Stimulated activated CD4-positive, alpha-beta T cell treated with anti-CD3 and anti-CD28 coated beads, Interleukin-4, amount 100 ng/mL, for 4 hours (primary cell): ENCODE results near the gene ZCCHC7.
"Not testable (repeated sequence)": the region's sequence is repeated elsewhere in the genome, so short reads cannot be mapped to it uniquely, and the experiment has no call there.

Source experiments
- DNase-seq, 2 experiments: peaks; one replicate each; pipeline ENCODE4 v3.0.0-alpha.2; 2020

The ZCCHC7 gene

DNA sequence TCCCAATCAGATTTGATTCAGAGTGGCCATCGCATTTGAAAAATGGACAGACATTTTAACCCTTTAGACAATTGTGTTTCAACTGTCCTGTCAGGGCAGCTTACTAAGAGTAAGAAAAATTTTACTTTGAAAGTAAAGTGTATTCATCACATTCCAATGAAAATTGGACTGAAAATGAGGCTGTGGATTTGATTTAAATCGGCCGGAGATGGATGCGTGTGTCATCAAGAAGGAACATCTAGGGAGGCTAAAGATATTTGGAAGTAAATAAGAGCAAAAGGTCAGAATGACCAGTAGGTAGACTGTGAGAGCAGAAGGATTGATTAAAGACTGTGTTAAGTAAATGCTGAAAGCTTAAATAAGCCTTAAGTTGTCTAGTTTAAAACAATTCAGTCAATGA, 1.5 kb downstream of the ZCCHC7 start:
- no peak for DNase-seq

DNA sequence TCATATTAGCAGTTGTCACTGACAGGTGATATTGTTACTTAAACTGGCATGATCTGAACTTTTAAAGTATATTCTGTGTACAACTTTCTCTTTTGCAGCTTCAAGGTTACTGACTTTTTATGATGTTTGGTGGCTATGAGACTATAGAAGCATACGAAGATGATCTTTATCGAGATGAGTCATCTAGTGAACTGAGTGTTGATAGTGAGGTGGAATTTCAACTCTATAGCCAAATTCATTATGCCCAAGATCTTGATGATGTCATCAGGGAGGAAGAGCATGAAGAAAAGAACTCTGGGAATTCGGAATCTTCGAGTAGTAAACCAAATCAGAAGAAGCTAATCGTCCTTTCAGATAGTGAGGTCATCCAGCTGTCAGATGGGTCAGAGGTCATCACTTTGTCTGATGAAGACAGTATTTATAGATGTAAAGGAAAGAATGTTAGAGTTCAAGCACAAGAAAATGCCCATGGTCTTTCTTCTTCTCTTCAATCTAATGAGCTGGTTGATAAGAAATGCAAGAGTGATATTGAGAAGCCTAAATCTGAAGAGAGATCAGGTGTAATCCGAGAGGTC, 5.9 kb downstream of the ZCCHC7 start:
- DNase-seq = no peak

DNA sequence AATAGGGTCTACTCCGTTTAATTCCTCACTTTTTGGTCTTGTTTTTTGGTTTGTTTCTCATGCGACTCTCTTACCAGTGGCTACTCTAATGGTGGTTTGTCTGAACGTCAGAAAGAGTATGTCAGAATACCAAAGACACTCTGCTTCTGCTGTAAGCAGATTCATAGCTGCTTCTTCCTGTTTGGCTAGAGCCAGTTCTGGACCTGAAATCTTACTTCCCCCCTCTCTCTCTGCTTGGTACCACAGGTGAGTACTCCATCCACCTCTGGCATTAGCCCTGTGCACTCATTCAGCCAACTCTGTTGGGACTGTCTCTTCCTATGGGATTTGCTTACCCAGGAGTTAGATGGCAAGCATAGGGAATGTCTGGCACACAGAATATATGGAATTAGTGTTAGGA, 6.6 kb downstream of the ZCCHC7 start:
- DNase-seq = no peak

DNA sequence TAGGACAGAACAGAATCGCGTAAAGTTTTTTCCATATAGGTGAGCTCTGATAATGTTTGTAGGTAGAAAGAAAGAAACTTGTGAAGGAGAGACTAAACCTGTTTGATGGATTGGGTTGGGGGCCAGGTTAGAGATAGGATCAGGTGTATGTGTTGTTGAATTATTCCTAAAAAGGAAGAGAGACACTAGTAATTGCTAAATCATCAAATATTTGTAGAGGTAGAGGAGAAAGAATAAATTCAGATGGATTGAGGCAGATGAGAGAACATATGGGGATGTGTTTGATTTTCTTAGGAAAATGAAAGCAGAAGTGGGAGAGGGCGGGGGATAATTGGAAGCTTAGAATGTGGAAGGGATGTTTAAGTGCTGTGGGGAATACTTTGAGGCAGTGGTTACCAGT, 7.7 kb downstream of the ZCCHC7 start:
- no peak for DNase-seq

DNA sequence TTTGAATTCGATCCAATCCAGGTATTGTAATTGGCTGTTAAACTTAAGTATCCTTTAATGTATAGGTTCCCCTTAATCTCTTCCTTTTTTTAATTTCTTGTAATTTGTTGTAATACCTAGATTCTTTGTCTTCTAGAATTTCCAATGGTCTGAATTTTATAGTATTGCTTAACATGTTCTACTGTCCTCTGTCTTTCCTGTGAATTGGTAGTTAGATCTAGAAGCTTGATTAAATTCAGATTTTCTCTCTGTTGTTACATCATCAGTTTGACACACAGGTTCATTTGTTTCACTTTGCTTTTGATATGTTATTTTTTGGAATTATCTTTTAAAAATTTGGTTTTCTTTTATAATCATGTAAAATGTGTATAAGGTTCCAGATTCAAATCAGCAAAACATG, 13.8 kb downstream of the ZCCHC7 start:
- DNase-seq = no peak

DNA sequence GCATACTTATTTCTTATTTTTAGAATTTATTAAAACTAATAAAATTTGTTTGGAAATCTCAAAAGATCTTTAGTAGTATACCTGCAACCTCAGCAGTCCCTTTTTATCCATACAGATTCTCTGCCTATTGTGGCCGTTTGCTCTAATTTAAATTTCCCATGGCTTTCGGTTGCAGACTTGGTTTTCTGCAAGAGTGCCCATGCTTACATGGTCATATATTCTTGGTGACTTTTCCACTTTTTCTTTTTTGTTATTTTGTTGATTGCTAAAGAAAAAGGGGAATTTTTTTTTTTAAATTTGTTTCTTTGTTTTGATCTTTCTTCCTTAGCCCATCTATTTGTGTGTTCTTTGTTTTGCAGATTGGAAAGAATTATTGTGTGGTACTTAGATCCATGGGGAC, 20.6 kb downstream of the ZCCHC7 start:
- no peak for DNase-seq

DNA sequence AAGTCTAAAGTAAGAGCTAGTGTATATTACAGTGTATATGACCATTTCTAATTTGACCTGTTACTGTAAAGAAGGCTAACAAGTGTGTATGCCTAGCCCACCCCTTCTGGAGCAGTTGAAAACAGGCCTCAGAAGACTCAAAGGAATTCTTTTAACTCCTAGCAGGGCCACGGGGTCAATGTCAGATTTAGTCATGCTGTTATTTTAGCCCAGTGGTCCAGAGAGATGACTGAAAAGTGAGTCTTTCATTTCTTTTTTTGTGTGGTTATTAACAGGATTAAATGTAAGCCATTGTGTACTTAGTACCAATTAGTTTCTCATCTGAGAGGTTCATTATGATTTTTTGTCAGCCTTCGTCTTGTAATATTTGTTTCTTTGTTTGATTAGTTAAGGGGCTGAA, 24.4 kb downstream of the ZCCHC7 start:
- DNase-seq = no peak

DNA sequence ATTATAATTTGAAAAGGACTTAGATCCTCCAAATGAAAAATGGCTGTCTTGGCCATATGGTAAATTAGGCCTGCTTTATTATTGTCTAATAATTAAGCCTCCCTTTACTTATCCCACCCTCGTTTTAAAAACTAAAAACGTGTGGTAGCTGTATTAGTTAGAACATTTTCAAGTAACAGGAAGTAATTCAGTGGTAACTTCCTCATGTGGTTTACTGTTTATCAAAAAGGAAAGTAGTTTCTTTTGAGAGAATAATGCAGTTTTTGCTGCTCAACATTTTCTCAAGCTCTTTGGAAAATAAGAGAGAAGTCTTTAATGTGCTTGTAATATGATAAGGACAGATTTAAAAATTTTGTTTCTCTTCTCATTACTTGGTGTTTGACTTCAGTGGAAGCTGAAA, 26.0 kb downstream of the ZCCHC7 start:
- DNase-seq = no peak

DNA sequence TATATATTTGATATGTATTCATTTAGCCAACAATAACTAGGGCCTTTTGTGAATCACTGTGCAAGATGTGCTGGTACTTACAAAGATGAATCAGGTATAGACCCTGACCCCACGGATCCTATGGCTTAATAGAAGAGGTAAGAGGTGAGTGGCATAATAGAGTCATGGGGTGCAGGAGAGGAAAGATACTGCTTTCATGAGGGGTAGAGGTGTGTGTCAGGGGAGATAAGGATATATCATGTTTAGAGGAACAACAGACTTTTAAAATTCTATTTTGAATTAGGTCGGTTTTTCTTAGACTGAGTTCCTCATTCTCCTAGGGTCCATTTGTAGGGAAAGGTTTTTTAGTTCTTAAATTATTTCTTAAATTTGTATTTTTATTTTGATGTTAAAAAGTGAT, 27.8 kb downstream of the ZCCHC7 start:
- DNase-seq = no peak

DNA sequence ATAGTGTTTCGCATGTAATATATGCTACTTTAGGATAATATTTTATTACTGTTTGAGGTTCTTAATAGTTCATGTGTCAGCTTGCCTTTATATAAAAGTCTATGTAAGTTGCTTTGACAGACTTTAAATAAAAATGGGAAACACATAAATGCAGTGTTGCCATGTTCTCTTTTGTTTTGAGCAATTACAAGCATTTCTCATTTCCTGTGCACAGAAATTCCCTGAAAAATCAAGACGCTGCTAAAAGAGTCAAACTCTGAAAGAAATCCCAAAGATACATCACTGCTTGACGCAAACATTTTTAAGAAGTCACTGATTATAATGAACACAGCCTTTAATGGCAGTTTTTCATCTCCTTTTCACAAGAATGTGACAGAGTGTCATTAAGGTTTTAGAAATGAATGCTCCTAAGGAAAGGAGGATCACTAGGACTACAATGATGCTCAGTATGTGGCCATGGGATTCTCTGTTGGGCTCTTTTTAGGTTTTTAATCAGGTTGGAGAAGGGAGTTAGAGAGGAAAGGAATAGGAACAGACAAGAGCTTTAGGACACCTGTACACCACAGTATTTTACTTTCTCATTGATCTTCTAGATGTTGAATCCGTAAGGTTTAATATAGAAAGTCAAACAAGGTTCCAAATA, 29.4 kb downstream of the ZCCHC7 start:
- DNase-seq = no peak

DNA sequence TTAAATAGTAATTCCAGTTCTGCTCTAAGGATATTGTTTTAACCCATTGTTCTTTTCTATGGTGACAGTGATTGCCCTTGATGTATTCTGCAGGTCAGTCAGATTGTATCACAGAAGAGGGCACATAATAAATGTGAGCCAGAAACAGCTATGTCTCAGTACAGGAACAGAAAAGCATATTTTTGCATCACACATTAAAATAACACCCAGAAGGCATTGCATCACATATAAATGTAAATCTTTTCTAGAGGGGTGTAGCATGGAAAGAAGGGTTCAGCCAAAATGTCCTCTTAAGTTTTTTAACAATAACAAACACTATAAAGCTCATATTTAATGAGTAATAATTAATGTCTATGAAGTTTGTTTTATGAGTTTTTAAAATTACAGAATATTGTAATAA, 30.0 kb downstream of the ZCCHC7 start:
- no peak for DNase-seq

DNA sequence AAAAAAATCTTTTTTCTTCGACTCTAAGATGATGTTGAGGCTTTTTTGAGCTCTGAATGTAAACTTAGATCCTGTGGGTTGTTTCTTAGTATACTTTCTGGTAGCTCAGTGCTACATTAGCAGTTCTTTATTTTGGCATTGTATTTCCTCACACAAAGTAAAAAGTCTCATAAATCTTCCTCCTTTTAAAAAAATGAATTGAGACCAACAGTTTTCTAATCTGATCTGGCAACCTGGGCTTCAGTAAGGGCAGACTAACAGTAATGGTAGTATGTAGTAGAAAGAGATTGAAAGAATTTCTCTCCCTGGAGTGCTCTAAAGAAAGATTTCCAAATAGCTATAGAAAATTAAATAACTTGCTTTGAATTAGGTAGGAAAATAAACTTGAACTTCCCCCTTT, 31.4 kb downstream of the ZCCHC7 start:
- no peak for DNase-seq

DNA sequence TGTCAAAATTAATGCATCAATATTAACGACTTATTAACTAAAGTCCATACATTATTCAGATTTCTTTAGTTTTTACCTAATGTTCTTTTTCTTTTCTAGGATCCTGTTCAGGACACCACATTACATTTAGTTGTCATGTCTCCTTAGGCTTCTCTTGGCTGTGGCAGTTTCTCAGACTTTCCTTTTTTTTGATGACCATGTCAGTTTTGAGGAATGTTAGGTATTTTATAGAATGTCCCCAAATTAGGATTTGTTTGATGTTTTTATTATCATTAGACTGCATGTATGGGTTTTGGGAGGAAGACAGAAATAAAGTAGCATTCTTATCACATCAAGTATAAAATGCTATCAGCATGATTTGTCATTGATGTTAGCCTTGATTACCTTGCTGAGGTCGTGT, 32.0 kb downstream of the ZCCHC7 start:
- DNase-seq = no peak

DNA sequence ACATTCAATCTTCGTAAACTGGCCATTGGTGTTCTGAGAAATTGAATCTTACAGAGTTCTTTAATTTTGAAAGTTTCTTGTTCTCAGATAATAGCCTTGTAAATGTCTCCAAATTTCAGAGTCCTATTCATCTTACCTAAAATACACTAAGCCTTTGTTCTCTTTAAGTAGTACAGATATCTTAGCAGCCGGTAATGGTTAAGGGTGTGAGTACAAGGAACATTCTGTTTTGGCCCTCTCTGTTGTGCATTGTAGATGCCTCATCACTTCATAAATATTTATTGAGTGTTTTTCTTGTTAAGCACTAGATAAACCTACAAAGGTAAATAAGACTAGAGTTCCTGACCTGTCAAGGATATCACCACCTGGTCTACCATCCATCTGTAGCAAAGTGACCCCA, 35.2 kb downstream of the ZCCHC7 start:
- DNase-seq = no peak

DNA sequence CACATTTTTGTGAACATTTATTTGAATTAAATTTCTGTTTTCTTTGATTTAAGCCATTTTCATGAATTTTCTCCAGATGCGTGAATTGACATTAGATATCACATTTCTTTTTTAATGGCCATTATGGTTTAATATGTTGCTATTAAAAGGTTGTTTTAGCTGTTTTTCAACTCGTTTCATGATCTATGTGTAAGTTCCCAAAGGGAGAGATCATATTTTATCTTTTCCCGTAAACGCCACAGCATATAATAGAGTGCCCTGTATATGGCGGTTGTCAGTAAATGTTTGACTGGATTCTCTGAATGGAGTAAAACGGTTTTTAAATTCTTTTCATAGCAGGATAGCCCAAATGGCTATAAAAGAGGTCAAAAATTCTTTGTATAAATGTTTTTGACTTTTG, 35.8 kb downstream of the ZCCHC7 start:
- DNase-seq = no peak

DNA sequence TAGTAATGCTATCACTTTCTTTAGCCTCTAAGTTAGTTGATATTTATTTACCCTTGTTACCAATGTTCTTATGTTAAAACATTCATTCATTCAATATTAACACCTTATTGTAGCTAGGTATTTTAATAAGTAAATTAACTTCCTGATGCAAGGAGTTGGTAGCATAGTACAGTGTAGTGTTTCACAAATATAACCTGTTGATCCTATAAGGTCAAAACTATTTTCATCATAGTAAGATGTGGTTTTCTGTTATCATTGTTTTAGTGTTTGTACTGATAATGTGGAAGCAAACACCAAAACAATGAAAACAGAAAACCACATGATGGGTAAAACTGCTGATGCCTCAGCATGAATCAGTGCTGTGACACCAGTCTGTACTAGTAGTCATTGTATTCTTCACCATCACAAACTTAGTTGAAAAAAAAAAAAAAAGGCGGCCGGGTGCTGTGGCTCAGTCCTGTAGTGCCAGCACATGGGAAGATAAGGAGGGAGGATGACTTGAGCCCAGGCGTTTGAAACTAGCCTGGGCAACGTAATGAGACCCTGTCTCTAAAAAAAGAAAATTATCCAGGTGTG, 36.5 kb downstream of the ZCCHC7 start:
- DNase-seq = no peak

DNA sequence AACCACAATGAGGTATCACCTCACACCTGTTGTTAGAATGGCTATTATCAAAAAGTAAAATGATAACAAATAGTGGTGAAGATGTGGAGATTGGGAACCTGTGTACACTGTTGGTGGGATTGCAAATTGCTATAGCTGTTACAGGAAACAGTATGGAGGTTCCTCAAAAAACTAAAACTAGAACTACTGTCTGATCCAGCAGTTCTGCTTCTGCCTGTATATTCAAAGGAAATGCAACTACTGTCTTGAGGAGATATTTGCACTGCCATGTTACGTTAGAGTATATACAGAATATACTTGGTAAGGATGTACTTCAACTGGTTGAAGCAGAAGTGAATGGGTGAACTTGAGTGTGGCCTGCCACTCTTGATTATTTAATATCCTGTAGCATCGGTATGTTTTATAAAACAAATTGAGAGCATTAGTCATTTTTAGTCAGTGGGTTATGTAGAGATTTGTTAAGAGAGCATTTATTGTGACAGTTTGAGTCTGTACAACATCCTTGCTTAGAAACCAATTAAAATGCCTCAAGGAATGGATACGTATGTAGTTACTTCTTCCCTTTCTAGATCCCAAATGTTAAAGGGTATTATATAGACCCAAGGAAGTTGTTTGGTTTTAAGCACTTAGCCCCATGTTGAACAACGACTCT, 37.5 kb downstream of the ZCCHC7 start:
- no peak for DNase-seq

DNA sequence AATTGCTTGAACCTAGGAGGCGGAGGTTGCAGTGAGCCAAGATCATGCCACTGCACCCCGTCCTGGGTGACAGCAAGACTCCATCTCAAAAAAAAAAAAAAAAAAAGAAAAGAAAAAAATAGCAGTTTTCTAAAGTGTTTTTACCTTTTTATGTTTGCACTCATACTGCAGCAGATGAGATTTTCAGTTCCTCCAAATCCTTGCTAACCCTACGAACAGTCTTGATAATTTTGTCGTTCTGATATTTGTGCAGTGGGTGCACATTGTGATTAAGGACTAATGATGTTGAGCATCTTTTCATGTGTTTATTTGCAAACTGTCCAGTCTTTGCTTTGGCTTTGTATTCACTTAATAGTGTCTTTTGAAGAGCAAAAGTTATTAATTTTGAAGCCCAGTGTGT, 42.9 kb downstream of the ZCCHC7 start:
- DNase-seq = no peak

DNA sequence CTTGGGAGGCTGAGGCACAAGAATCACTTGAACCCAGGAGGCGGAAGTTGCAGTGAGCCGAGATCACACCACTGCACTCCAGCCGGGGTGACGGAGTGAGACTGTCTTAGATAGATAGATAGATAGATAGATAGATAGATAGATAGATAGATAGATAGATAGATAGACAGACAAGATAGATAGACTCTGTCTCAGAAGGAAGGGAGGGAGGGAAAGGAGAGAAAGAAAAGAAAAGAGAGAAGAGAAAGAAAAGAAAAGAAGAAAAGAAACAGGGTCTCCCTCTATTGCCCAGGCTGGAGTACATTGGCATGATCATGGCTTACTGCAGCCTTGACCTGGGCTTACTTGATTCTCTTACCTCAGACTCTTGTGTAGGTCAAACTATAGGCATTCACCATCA, 44.0 kb downstream of the ZCCHC7 start:
- DNase-seq = not testable (repeated sequence)

DNA sequence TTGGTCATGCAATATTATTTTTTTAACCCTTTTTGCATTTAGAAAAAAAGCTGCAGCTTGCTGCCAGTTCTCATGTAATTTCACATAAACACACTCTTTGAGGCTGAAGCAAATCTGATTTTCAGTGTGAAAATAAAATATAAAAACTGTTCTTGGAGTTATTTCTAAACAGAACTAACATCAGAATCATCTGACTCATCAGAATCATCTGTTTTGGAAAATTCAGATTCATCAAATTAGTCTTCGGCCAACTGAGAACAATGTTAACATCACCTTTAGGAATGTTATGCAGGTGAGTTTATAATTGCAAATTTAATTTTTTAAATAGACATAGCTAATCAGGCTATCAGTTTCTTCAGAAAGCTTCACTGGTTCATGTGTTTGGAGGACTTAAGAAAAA, 45.3 kb downstream of the ZCCHC7 start:
- DNase-seq = no peak

DNA sequence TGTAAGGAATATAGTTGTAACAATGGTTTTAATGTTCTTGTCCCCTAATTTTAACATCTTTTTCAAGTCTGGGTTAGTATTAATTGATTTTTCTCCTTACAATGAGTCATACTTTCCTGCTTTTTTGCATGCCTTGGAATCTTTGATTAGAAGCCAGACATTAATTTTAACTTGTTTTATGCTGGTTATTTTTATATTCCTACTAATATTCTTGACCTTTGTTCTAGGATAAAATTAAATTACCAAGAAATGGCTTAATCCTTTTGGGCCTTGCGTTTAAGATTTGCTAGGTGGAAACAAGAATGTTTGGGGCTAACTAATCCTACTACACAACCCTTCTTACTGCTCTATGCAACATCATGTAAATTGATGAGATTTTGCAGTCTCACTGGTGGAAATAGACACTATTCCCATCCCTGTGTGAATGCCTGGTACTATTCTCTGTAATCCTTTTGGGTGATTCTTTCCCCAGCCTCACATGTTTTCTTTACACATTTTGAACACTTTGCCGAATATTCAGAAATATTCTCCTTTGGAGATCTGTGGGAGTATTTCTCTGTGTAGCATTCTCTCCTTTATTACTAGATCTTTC, 47.2 kb downstream of the ZCCHC7 start:
- no peak for DNase-seq

DNA sequence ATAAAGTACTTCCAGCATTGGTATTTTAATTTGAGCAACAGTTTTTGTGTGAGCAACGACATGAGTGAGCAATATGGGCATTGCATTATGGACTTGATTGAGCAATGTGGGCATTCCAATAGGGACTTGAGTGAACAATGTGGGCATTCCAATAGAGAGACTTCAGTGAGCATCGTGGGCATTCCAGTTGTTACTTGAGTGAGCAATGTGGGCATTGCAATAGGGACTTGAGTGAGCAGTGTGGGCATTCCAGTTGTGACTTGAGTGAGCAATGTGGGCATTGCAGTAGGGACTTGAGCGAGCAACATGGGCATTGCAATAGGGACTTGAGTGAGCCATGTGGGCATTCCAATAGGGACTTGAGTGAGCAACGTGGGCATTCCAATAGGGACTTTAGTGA, 52.2 kb downstream of the ZCCHC7 start:
- no peak for DNase-seq

DNA sequence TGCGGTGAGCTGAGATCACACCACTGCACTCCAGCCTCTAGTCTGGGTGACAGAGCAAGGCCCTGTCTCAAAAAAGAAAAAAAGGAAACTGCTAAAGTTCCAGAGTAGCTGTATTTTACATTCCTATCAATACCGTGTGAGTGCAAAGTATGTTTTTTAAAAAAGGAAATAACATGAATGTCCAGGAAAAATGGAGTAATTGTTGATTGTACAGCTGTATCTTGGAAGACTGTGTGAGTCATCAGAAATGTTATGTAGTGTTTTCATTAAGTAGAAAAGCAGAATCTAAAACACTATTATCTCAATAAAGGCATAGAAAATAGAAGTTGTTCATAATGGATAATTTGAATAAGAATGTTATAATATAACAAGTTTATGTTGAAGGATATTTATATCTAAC, 53.9 kb downstream of the ZCCHC7 start:
- DNase-seq = no peak

DNA sequence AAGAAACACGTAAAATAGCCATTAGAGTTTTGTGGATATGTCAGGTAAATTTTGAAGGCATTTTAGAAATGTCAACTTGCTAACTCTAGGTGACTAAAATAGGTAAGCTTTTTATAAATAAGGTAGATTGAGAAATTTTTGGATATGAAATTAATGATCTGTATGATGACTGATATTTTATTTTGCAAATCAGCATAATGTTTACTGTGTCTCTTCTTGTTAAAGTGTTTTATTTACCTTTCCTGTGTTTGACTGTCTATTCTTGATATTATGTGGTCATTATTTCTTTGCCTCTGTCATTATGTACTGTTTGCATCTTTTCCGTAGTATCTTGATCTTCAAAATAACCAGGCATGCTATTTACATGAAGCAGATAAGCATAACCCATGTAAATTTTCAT, 58.4 kb downstream of the ZCCHC7 start:
- DNase-seq = no peak
